HepG2 (cell line): ENCODE results near the gene ATXN7L2. TPM values are rescaled to one million over a fixed set of nuclear protein-coding genes. Genes with fewer than 3 reads are reported as not detected.

Experiments used
- AGO1 ChIP-seq: fragments of 200-400 bp; formaldehyde crosslinking; IDR thresholded peaks from 2 replicates; pipeline ENCODE4 v1.6.1; 2017; ENCODE audit warnings: mild to moderate bottlenecking, low read depth, low read length, moderate library complexity; ENCODE audit not compliant: poor library complexity, severe bottlenecking
- DPF2 ChIP-seq: sonication (generic); formaldehyde crosslinking; IDR thresholded peaks from 2 replicates; pipeline ENCODE4 v1.4.0; 2020; ENCODE audit warnings: mild to moderate bottlenecking, low read depth, missing genetic modification reagents, borderline replicate concordance
- KDM3A ChIP-seq: IDR thresholded peaks from 2 replicates; pipeline ENCODE4 v1.6.1; 2018; ENCODE audit warnings: low read depth, missing compliant biosample characterization
- PAX8 ChIP-seq: sonication (generic); formaldehyde crosslinking; IDR thresholded peaks from 2 replicates; pipeline ENCODE4 v1.8.0; 2022; ENCODE audit warnings: mild to moderate bottlenecking, missing genetic modification reagents, borderline replicate concordance
- RXRA ChIP-seq: sonication (generic); formaldehyde crosslinking; IDR thresholded peaks from 2 replicates; pipeline ENCODE4 v1.5.1; 2020; ENCODE audit warnings: missing genetic modification reagents
- SP1 ChIP-seq, 2 experiments: fragments of 450-650 bp in 1 of 2; sonication (generic) in 1 of 2; formaldehyde crosslinking in 1 of 2; IDR thresholded peaks; 2 replicates each; pipeline versions ENCODE4 v1.4.0 to v1.6.1; 2016 to 2020; ENCODE audit warnings: missing genetic modification reagents in 1 of 2
- SP2 ChIP-seq: sonication (generic); formaldehyde crosslinking; IDR thresholded peaks from 2 replicates; pipeline ENCODE4 v1.5.1; 2020; ENCODE audit warnings: mild to moderate bottlenecking, missing genetic modification reagents
- STAT5B ChIP-seq: sonication (generic); formaldehyde crosslinking; IDR thresholded peaks from 2 replicates; pipeline ENCODE4 v1.4.0; 2020; ENCODE audit warnings: missing genetic modification reagents
- TBX2 ChIP-seq: sonication (generic); formaldehyde crosslinking; IDR thresholded peaks from 2 replicates; pipeline ENCODE4 v1.5.0; 2020; ENCODE audit warnings: missing genetic modification reagents, mild to moderate bottlenecking, borderline replicate concordance
- THAP7 ChIP-seq: sonication (generic); formaldehyde crosslinking; IDR thresholded peaks from 2 replicates; pipeline ENCODE4 v1.8.1; 2023; ENCODE audit warnings: mild to moderate bottlenecking, missing genetic modification reagents
- U2AF1 ChIP-seq: fragments of 200-400 bp; formaldehyde crosslinking; optimal IDR thresholded peaks from 2 replicates; pipeline ENCODE3; 2017; ENCODE audit warnings: mild to moderate bottlenecking, low read depth, low read length
- YEATS4 ChIP-seq: sonication (generic); formaldehyde crosslinking; IDR thresholded peaks from 2 replicates; pipeline ENCODE4 v1.4.0; 2020; ENCODE audit warnings: missing genetic modification reagents, borderline replicate concordance
- YY1 ChIP-seq: IDR thresholded peaks from 2 replicates; pipeline ENCODE4 v1.6.1; 2011; ENCODE audit warnings: low read length, low read depth, moderate library complexity, mild to moderate bottlenecking; ENCODE audit not compliant: insufficient read depth, insufficient replicate concordance
- ZC3H4 ChIP-seq: sonication (generic); formaldehyde crosslinking; IDR thresholded peaks from 2 replicates; pipeline ENCODE4 v1.4.0; 2020; ENCODE audit warnings: missing genetic modification reagents, borderline replicate concordance
- ZMYM4 ChIP-seq: sonication (generic); formaldehyde crosslinking; IDR thresholded peaks from 2 replicates; pipeline ENCODE4 v1.8.1; 2023; ENCODE audit warnings: mild to moderate bottlenecking, missing genetic modification reagents
- ZNF691 ChIP-seq: sonication (generic); formaldehyde crosslinking; IDR thresholded peaks from 2 replicates; pipeline ENCODE4 v1.4.0; 2020; ENCODE audit warnings: missing genetic modification reagents, low read depth, mild to moderate bottlenecking, borderline replicate concordance
- ZNF83 ChIP-seq: sonication (generic); formaldehyde crosslinking; IDR thresholded peaks from 2 replicates; pipeline ENCODE4 v1.4.0; 2020; ENCODE audit warnings: missing genetic modification reagents, mild to moderate bottlenecking, borderline replicate concordance
- polyA plus RNA-seq, 8 experiments: library from polyadenylated mRNA; depleted of rRNA in 3 of 8; stranded (reverse) in 7 of 8; unstranded in 1 of 8; fragments of >200 nt; fragmentation: Illumina TruSeq in 4 of 8; extraction: Trizol in 4 of 8; gene quantifications; 2 replicates each; pipeline versions ENCODE4 v1.2.1 to v1.2.3, GENCODE V29; 2011 to 2016; ENCODE audit warnings: low read depth in 4 of 8, missing spikeins in 1 of 8, mixed read lengths in 1 of 8; ENCODE audit not compliant: insufficient read depth in 1 of 8
- total RNA-seq, 5 experiments: library from RNA; depleted of rRNA; stranded (reverse); fragments of >200 nt; fragmentation: Illumina TruSeq; extraction: Trizol; gene quantifications; 2 replicates each; pipeline ENCODE4 v1.2.3, GENCODE V29; 2016; ENCODE audit warnings: low read depth in 1 of 5
- TF ChIP-seq, protein P1 (sequence below): sonication (generic); formaldehyde crosslinking; IDR thresholded peaks from 2 replicates; pipeline ENCODE4 v1.5.0; 2020; ENCODE audit warnings: mild to moderate bottlenecking, missing genetic modification reagents, borderline replicate concordance
- TF ChIP-seq, protein P2 (sequence below): sonication (generic); formaldehyde crosslinking; IDR thresholded peaks from 2 replicates; pipeline ENCODE4 v1.5.1; 2020; ENCODE audit warnings: mild to moderate bottlenecking, missing genetic modification reagents, moderate library complexity
- TF ChIP-seq, protein P3 (sequence below): sonication (generic); formaldehyde crosslinking; IDR thresholded peaks from 2 replicates; pipeline ENCODE4 v1.8.0; 2022; ENCODE audit warnings: missing genetic modification reagents, low read depth, mild to moderate bottlenecking, borderline replicate concordance

The ATXN7L2 gene
- total and polyA plus RNA-seq, 2 of the 13 experiments (the other 11 are each of a cell fraction or from before 2014, with no cell fraction given) = 2.7 to 2.8 TPM

DNA sequence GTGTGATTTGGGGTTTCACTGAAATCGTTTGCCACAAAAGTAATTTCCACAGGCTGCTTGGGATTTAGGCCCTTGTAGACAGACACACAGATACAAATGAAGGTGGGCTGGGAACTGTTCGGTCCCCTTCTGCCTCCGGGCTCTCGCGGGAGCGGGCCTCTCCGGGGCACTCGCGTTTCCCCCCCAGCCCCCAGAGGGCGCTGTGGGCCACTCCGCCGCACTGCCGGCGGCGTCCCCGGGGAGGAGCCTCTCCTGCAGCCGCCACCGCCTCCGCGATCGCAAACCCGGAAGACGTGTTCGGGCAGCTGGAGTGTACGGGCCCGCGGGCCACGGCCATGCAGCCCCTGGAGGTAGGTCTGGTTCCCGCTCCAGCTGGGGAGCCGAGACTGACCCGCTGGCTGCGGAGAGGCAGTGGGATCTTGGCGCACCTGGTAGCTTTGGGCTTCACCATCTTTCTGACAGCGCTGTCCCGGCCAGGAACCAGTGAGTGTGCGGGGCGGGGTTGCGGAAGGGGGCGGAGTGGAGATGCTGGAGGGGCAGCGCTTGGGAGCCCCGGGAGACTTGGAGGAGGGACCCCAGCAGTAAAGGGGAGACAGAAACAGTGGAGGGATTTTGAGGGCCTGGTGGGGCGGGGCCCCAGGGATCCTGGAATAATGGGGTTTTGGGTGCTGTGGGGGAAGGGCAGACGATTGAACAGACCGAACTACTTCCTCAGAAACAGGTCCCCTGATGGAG is 10.3 kb downstream of the ATXN7L2 start, which contains the start of gene CYB561D1 (continued):
- TF ChIP-seq SP1 (IDR thresholded peaks at IDR 0.05) (no peak), SP1 (CRISPR knock-in tag; IDR thresholded peaks at IDR 0.05) (peak; percentile 72; the same call in 1 of the 2 replicates), U2AF1 (peak; percentile 82), ZC3H4 (CRISPR knock-in tag) (no peak), PAX8 (CRISPR knock-in tag) (no peak), YY1 (peak; percentile 73), TBX2 (CRISPR knock-in tag) (peak; percentile 63), ZNF83 (CRISPR knock-in tag) (peak; percentile 44; the same call in 1 of the 2 replicates), DPF2 (no peak), STAT5B (CRISPR knock-in tag) (no peak), RXRA (CRISPR knock-in tag) (peak; percentile 66; the same call in 1 of the 2 replicates), SP2 (CRISPR knock-in tag) (no peak), AGO1 (no peak), KDM3A (CRISPR knock-in tag) (peak; percentile 76; the same call in 1 of the 2 replicates), YEATS4 (peak; percentile 70; the same call in 1 of the 2 replicates), ZMYM4 (CRISPR knock-in tag) (peak; percentile 94), THAP7 (0 out of 2 replicates have a peak, but pooled peaks have one; percentile 58), ZNF691 (peak; percentile 25; the same call in 1 of the 2 replicates)
- TF ChIP-seq, protein P1, sequence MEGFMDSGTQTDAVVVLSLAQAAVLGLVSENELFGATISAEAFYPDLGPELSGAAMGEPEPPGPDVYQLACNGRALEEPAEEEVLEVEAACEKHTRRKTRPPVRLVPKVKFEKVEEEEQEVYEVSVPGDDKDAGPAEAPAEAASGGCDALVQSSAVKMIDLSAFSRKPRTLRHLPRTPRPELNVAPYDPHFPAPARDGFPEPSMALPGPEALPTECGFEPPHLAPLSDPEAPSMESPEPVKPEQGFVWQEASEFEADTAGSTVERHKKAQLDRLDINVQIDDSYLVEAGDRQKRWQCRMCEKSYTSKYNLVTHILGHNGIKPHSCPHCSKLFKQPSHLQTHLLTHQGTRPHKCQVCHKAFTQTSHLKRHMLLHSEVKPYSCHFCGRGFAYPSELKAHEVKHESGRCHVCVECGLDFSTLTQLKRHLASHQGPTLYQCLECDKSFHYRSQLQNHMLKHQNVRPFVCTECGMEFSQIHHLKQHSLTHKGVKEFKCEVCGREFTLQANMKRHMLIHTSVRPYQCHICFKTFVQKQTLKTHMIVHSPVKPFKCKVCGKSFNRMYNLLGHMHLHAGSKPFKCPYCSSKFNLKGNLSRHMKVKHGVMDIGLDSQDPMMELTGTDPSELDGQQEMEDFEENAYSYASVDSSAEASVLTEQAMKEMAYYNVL (CRISPR knock-in tag) = no peak; the same call in 1 of the 2 replicates
- TF ChIP-seq, protein P2, sequence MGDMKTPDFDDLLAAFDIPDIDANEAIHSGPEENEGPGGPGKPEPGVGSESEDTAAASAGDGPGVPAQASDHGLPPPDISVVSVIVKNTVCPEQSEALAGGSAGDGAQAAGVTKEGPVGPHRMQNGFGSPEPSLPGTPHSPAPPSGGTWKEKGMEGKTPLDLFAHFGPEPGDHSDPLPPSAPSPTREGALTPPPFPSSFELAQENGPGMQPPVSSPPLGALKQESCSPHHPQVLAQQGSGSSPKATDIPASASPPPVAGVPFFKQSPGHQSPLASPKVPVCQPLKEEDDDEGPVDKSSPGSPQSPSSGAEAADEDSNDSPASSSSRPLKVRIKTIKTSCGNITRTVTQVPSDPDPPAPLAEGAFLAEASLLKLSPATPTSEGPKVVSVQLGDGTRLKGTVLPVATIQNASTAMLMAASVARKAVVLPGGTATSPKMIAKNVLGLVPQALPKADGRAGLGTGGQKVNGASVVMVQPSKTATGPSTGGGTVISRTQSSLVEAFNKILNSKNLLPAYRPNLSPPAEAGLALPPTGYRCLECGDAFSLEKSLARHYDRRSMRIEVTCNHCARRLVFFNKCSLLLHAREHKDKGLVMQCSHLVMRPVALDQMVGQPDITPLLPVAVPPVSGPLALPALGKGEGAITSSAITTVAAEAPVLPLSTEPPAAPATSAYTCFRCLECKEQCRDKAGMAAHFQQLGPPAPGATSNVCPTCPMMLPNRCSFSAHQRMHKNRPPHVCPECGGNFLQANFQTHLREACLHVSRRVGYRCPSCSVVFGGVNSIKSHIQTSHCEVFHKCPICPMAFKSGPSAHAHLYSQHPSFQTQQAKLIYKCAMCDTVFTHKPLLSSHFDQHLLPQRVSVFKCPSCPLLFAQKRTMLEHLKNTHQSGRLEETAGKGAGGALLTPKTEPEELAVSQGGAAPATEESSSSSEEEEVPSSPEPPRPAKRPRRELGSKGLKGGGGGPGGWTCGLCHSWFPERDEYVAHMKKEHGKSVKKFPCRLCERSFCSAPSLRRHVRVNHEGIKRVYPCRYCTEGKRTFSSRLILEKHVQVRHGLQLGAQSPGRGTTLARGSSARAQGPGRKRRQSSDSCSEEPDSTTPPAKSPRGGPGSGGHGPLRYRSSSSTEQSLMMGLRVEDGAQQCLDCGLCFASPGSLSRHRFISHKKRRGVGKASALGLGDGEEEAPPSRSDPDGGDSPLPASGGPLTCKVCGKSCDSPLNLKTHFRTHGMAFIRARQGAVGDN = peak; percentile 89
- TF ChIP-seq, protein P3, sequence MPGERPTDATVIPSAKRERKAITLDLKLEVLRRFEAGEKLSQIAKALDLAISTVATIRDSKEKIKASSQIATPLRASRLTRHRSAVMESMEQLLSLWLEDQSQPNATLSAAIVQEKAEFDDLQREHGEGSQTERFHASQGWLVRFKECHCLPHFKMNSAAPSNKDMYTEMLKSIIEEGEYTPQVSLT = no peak
